Parathyroid adenoma (tissue), 2 donors: Measurements from ENCODE around the gene PNMA8C.

Source experiments
- H2AFZ ChIP-seq: fragments of 300-600 bp; sonication (generic); one replicate; pipeline ENCODE4 v1.7.0; 2017; ENCODE audit warnings: antibody characterized with exemption, mild to moderate bottlenecking
- H3K27ac ChIP-seq: fragments of 300-600 bp; sonication (generic); one replicate; pipeline ENCODE4 v1.7.0; 2017
- H3K27me3 ChIP-seq: fragments of 300-600 bp; sonication (generic); one replicate; pipeline ENCODE4 v1.7.0; 2017; ENCODE audit warnings: low read length; ENCODE audit not compliant: control insufficient read depth, insufficient read depth
- H3K36me3 ChIP-seq: fragments of 300-600 bp; sonication (generic); one replicate; pipeline ENCODE4 v1.7.0; 2017; ENCODE audit warnings: low read length; ENCODE audit not compliant: control insufficient read depth, insufficient read depth
- H3K4me1 ChIP-seq: fragments of 300-600 bp; sonication (generic); one replicate; pipeline ENCODE4 v1.7.0; 2017; ENCODE audit warnings: control low read depth
- H3K4me2 ChIP-seq: fragments of 300-600 bp; sonication (generic); one replicate; pipeline ENCODE4 v1.7.0; 2017; ENCODE audit warnings: low read length
- H3K4me3 ChIP-seq: fragments of 300-600 bp; sonication (generic); one replicate; pipeline ENCODE4 v1.7.0; 2017; ENCODE audit warnings: low read depth, low read length
- H3K79me2 ChIP-seq: fragments of 300-600 bp; sonication (generic); one replicate; pipeline ENCODE4 v1.7.0; 2017; ENCODE audit warnings: control low read depth
- H3K9ac ChIP-seq: fragments of 300-600 bp; sonication (generic); one replicate; pipeline ENCODE4 v1.7.0; 2017; ENCODE audit warnings: mild to moderate bottlenecking
- H3K9me3 ChIP-seq: fragments of 300-600 bp; sonication (generic); one replicate; pipeline ENCODE4 v1.7.0; 2017; ENCODE audit warnings: low read length; ENCODE audit not compliant: control insufficient read depth
- CTCF ChIP-seq: fragments of 300-600 bp; sonication (generic); IDR thresholded peaks from one replicate; pipeline ENCODE4 v1.7.0; 2017; ENCODE audit warnings: antibody characterized with exemption, mild to moderate bottlenecking
- donor health status: primary hyperparathyroidism.

Gene PNMA8C

GRCh38 chr19:46391296-46392251 lies 37.2 kb downstream of the PNMA8C start:
- no peak overlapping the region for H2AFZ ChIP-seq
- no peaks in the 10 kb centered on the region for H3K27me3 ChIP-seq
- H3K4me1 ChIP-seq, result no peaks in the 10 kb centered on the region
- no peaks in the 10 kb centered on the region for H3K36me3 ChIP-seq
- H3K9ac ChIP-seq, result no peak overlapping the region
- no peak overlapping the region for H3K4me3 ChIP-seq
- H3K4me2 ChIP-seq, result no peak overlapping the region
- H3K79me2 ChIP-seq, result no peaks in the 10 kb centered on the region
- no peak for TF ChIP-seq CTCF
- H3K27ac ChIP-seq, result no peak overlapping the region
- no peaks in the 10 kb centered on the region for H3K9me3 ChIP-seq

- TF ChIP-seq CTCF, result no peak
- no peak overlapping the region for H3K9ac ChIP-seq
- no peaks in the 10 kb centered on the region for H3K9me3 ChIP-seq
- no peaks in the 10 kb centered on the region for H3K36me3 ChIP-seq
- no peak overlapping the region for H3K4me3 ChIP-seq
- H3K79me2 ChIP-seq, result no peaks in the 10 kb centered on the region
- H3K27ac ChIP-seq, result no peak overlapping the region
- no peak overlapping the region for H3K4me2 ChIP-seq
- no peaks in the 10 kb centered on the region for H3K4me1 ChIP-seq
- H2AFZ ChIP-seq, result no peak overlapping the region
- no peaks in the 10 kb centered on the region for H3K27me3 ChIP-seq
Measured at GRCh38 chr19:46390866-46391265, 37.9 kb downstream of the PNMA8C start.

- Histone ChIP-seq H3K9me3 (no peaks in the 10 kb centered on the region), H3K79me2 (no peaks in the 10 kb centered on the region), H3K27ac (no peak overlapping the region), H3K4me1 (no peaks in the 10 kb centered on the region), H3K4me3 (no peak overlapping the region), H3K36me3 (no peaks in the 10 kb centered on the region), H3K4me2 (no peak overlapping the region), H3K27me3 (no peaks in the 10 kb centered on the region), H2AFZ (no peak overlapping the region), H3K9ac (no peak overlapping the region)
- TF ChIP-seq CTCF, result no peak
Measured at GRCh38 chr19:46390121-46390858, 38.4 kb downstream of the PNMA8C start.

- Histone ChIP-seq H3K27ac (no peak overlapping the region), H3K27me3 (no peaks in the 10 kb centered on the region), H3K9ac (no peak overlapping the region), H3K36me3 (no peaks in the 10 kb centered on the region), H3K4me1 (no peaks in the 10 kb centered on the region), H3K9me3 (no peaks in the 10 kb centered on the region), H2AFZ (no peak overlapping the region), H3K4me3 (no peak overlapping the region), H3K79me2 (peaks cover 7% of the 10 kb centered on the region), H3K4me2 (no peak overlapping the region)
- TF ChIP-seq CTCF, result no peak
Measured at GRCh38 chr19:46388311-46389095, 40.2 kb downstream of the PNMA8C start.
